HG03520 (cell line): ENCODE data around the gene SLC4A8.
"Not testable (repeated sequence)": the region's sequence is repeated elsewhere in the genome, so short reads cannot be mapped to it uniquely, and the experiment has no call there.

Experiments used
- ATAC-seq: cut with Tn5 transposase; IDR thresholded peaks from one replicate; pipeline ENCODE4 v1.9.1; 2021; ENCODE audit warnings: mild to moderate bottlenecking, moderate library complexity; ENCODE audit not compliant: unreplicated experiment

SLC4A8 gene

DNA sequence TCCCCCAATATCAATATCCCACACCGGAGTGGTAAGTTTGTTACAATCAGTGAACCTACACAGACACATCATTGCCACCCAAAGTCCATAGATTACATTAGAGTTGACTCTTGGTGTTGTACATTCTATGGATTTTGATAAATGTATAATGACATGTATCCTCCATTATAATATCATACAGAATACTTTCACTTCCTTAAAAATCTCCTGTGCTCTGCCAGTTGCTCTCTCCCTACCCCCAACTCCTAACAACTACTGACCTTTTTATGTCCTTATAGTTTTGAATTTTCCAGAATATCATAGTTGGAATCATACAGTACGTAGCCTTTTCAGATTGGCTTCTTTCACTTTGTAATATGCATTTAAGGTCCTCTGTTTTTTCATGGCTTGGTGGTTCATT, 48.4 kb downstream of the SLC4A8 start:
- ATAC-seq: no peak

DNA sequence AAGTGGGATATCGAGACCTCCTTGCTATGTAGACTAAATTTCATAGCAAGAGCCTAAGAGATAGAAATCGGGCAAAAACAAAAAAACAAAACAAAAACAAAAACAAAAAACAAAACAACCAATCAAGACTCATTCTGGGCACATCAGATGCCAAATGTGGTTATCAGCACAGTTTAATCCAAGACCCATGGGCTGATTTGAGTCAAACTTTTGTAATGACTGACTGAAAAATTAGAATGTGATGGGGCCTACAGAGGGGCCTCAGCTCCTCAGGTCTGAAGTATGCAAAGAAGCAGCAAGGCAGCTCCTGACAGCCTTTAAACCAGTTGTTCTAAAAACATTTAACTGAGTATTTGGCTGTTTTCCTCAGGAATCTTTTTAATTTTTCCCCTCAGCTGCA, 49.3 kb downstream of the SLC4A8 start:
- ATAC-seq: no peak

DNA sequence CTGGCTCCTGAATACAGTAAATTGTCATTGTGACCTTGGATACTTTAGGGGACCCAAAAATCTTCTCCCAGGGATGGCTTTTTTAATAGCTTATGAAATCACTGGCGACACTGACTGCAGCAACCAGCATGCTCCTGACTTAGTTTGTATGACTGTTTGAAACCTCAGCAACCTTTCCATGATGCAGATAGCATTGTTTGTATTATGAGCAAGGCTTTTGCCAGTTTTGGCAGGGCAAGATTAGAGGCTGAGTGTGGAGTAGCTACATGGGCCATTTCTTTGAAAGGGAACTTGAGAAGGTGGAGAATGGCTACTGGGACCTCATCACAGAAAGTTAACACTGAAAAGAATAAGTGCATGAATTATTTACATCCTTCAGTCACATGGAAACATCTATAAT, 50.9 kb downstream of the SLC4A8 start:
- ATAC-seq: no peak

DNA sequence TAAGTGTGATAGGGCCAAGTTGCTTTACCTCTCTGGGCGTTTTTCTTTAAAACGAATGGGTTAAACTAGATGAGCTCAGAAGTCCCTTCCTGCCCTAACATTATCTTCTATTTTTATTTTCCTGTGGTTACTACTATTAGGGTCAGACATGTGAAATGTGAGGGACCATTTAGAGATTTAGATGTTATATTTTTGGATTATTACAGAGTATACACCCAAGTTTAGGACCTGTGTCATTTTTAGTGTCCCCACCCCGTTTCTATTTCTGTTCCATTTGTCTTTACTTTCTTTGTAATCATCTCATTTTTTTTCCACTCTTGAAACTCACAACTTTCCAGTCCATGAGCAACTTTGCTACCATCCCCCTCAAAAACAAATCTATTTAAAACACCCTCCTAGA, 56.3 kb downstream of the SLC4A8 start:
- no peak for ATAC-seq

DNA sequence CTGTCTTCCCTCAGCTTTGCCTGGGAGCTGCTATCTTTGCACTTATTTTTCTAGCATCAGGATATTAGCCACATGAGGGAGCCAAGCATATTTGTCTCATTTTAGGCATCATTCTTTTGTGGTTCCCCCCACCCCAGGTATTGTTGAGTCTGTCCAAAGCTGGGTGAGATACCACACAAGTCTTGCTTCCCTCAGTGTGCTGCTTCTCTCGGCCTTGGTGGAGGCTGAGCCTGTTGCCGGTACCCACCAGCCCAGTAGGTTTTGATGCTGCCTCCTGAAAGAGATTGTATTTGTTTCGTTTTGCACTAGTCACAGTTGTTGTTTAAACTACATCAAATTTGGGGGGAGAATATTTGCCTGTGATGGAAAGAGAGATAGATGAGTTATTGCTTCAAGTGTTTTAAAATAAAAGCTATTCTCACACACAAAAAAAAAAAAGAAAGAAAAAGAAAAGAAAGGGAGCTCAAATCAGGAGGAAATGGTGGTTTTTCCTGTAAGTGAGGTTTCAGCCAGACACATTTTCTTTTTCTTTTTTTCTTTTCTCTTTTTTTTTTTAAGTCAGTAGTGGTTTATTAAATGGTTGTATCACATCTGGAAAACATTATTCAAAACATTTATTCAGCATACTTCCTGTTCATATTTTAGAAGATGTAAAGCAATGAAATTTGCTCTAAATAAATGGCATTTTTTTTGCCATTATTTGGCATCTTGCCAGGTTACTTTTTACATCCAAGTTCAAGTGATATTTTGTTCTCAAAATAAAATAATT, 58.5 kb downstream of the SLC4A8 start:
- no peak for ATAC-seq

DNA sequence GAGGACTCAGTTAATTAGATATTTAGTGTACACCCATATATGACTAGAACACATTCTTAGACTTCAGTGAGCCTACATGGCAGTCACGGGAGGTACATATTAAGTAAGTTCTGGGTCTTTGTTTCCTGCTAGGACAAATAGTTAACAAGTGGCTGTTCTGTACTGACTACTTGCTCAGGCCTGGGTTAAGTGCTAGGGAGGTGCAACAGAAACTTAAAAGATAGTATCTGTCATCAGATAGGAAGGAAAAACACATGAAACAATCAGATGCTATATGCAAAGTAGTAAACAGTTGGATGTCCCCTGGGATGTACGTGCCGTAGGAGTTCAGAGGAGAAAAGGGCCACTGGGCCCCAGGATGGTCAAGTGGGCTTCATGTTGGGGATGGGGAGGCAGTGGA, 59.5 kb downstream of the SLC4A8 start:
- ATAC-seq: no peak

DNA sequence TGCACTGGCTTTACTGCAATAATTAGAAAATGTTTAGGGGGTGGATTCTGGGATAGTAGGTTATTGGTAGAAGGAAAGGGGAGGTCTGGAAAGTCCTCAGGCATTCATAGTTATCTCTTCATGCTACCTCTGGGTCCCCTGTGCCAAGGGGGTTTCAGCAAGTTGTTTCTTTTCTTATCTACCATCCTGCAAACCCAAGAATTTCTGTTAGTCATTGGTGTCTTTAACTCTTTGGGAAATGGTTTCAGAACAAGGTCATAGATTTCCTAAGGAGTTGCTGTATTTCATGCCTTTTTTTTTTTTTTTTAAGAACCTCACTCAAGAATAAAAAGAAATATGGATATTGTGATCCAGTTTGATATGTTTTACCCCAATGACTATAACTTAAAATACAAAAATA, 63.6 kb downstream of the SLC4A8 start:
- ATAC-seq: no peak

DNA sequence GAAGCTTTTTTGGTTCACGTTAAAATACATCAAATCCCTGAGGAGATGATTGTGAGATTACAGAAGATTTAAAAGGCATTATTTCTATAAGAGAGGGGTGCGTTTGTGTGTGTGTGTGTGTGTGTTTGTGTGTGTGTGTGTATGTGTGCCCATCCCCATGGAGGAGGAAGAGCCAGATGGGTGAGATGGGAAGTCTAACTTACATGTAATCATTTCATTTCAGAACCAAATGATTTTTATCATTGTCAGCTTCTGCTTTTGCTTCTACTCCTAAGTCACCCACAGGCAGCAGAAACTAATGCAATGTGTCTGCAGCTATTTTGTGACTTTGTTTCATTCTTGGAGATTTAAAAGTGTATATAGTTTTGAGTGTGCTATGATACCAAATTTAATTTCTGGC, 68.7 kb downstream of the SLC4A8 start:
- no peak for ATAC-seq

DNA sequence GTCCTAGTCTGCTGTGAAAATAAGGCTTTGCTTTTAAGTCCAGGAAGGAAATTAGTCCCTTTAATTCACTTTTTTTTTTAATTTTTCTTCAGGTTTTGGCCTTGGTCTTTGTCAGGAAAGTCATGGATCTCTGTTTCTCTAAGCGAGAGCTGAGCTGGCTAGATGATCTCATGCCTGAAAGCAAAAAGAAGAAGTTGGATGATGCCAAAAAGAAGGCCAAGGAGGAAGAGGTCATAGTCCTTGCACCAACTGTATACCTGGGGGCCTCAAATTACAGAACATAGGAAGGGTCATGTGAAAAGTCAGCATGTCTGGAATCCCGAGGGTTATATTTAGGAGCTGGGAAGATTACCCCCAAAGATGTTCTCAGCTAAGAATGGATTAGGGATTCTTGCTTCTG, 72.3 kb downstream of the SLC4A8 start:
- ATAC-seq: no peak

DNA sequence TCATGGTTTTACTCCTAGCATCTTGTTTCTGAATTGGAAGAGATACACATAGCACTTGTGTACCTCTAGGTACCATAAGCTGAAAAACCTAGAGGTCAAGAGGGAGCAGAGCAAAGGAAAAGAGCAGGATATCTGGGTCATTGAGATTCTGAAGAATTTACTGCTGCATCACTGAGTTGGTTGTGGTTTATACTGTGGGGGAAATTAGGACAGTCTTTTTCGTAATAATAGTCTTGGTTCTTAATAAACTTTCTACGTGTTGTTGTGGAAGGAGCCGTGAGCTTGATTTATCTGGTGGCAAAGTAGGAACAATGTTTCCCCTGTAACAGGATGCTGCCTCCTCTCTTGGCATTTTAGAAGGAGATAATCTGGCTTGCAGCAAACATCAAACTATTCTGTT, 80.2 kb downstream of the SLC4A8 start:
- ATAC-seq: no peak

DNA sequence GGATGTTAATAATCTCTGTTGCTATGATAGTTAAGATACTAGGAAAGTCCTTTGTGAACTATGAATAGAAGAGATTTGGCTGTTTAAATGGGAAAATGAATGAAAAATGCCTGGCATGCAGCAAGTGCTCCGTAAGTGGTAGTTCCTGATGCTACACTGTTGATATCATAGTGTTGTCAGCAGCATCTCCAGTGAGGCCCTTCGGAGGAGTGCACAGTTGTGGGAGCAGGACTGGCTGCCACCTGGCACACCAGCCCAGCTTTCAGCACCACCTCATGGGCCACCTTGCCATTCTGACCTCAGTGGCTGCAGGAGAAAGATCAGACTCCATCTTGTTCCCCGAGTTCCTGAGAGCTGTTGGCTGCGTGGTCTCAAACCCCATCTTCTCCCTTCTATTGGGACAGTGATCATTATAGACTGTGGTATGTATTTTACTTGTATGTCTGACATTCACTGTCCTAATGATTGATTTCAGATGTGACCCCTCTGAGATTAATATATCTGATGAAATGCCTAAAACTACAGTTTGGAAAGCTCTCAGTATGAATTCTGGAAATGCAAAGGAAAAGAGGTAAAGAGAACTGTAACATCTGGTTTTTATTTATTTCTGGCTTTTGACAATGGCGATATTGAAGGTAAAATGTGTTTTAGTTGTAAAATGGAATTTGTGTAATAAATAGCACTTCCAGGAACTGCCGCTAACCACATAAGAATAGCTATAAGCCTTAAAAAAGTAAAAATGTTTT, 80.9 kb downstream of the SLC4A8 start:
- ATAC-seq: no peak

DNA sequence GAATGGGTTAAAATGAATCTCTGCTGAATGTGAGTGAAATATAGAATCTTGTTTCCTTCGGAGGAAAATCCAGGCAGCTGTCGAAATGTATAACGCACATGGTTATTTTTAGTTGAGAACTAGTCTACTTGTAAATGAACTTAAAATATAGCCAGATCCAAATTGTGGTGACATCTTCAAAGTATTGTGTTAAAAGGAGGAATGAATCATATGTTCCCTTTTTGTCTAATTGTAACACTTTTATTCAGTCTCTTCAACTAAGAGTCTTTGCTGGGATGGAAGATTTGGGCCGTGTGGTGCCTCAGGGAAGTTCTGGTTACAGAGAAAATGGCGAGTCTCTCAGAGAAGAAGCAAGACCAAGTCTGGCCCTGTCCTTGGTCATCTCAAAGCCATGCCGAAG, 82.5 kb downstream of the SLC4A8 start:
- no peak for ATAC-seq

DNA sequence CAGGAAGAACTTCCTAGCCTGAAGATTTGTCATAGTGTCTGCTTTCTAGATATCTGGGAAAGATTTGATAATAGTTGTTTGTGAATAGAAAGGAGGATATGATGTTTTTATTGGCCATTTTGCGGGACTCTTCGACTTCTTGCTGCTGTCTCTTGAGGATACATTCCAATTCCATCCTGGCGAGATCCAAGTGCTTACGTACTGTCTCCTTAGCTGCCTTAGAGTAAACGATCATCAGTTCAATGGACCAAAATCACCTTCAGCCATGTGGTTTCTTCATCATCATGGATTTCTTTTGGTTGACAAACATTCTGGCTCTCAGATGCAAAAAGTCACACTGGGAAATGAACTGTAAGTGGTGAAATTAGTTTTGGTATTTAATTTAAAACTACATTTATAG, 83.7 kb downstream of the SLC4A8 start:
- ATAC-seq: no peak

DNA sequence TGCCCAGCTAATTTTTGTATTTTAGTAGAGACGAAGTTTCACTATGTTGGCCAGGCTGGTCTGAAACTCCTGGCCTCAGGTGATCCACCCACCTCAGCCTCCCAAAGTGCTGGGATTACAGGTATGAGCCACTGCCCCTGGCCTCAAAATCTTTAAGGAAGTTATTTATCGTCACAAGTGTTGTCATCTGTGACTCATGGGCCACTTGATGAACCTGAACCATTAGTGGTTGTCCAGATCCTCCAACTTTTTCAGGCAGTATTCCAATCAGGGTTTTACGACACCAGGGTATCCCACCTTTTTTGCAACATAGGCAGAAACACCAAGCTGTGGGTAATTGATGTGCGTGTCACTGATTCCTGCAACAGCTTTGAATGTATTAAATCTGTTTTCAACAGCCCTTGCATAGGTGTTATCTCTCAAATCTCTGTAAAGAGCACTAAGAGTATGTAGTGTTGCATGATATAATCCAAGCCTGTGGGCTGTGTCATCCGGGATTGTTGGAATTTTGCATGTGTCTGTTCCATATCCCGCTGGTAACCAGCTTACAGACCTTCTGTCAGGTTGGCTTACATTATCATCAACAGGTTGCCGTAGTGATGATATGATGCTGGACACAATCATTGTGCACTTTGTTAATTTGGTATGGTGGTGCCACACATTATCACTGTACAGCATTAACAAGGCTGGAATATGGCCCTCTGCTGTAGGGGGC, 87.1 kb downstream of the SLC4A8 start:
- ATAC-seq: no peak

DNA sequence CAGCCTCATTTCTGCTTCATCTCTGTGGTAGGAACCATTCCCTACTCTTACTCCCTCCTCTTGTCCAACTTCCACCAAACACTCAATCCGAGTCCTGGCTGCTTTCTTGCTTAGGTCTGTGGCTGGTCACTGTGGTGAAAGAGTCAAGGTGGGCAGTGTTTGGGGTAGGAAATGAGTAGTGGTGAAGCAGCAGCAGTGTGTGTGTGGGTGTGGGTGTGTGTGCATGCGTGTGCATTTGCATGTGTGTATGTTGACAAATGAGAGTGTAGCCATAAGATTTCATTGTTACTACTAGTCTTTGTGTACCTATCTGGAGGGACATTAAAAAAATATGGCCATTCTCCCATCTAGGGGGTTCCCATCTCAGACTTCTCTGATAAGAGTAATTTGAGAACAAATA, 87.8 kb downstream of the SLC4A8 start:
- ATAC-seq: no peak

DNA sequence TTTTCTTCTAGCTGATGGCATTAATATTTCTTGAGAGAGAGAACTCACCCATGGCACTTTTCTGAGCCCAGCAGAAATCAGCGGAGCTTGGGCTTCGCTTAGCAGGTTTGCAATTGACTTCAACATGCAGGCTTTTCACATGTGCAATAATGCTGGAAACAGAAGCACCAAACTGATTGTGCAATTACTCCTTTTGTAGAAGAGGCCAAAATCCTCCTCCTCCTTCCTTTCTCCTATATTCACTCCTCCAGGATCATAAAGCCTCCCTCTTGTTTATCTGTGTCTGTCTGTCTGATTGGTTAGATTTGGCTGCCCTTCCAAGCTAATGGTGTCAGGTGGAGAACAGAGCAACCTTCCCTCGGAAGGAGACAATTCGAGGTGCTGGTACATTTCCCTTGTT, 90.4 kb downstream of the SLC4A8 start:
- not testable (repeated sequence) for ATAC-seq

DNA sequence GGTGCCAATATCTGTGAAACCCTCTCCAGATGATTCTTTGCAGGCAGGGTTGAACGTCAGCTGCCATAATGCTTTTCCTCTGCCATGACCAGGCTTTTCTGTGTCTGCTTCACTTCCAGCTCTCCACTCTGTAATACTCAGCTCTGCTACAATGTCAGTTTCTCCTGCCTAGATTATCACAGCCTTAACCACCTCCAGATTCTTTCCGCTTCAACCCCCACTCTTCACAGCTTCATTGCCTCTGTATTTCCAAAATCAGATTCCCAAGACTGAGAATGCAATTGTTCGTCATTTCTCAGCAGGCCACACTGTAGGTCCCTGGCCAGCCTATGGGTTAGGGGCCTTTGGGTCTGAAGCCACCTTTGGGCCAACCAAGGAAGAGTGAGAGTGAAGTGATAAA, 92.7 kb downstream of the SLC4A8 start:
- ATAC-seq: no peak

DNA sequence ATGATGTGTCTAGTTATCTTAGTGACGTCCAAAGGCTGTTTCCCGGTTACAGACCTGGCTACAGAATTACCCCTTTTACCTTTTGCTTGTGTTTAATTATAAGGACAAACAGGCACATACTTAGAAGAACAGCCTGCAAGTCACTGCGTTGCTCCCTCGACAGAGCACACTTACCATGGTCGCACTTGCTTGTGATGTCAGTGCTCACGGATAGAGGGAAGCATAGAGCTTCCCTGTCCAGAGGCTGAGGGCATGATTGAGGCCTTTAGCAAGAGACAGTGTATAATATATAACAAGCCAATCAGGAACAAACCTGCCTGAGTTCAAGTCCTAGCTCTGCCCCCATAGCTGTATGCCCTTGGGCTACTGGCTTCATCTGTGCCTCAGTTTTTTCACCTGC, 93.2 kb downstream of the SLC4A8 start:
- ATAC-seq: no peak

DNA sequence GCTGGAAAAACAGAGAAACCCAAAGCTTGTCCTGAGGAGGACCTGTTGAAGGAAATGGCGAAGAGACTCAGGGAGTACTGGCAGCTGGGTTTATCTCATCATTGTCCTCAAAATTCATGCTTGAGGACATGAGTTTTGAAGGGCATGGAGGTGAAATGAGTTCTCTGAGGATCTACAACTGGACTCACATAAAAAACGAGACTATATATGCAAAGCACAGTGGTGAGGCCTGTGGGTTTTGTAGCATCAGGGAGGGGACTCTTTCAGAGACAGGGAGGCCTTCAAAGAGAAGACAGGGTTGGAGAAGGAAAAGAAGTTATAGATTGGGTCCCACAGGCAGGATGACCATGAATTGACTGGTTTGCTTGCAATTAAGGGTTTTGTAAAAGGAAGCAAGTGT, 95.1 kb downstream of the SLC4A8 start:
- no peak for ATAC-seq

DNA sequence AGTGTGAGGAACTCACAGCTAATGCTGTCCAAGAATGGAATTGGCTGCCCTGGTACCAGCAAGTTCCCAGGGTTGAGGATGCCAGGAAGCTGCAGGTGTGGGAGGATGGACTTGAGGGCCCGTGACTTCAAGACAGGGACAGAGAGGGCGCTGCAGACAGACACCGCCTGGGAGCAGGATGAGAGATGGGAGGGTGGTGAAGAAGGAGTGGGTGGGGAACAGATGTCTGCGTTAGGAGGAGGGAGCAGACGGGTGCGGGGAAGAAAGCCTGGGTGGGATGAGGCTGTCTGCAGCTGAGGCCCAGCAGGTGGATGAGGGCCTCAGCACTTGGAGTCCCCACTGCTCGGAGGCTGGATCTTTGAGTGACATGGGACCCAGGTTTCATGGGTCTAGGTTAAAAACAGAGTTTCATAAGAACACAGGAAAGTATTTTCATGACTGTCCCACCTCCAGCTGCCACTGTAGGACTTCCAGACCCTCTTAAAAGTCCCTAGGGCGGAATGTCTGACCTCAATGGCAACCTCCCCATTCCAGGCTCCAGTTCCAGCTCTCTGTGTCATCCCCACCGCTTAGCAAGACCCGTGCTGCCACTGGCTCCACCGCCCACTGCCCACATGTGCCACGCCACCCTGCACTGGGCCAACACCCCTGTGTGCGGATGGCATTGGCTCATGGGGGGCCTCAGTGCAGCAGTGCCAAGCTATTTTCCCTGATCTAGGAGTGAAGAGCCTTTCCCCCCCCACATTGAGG, 96.1 kb downstream of the SLC4A8 start:
- no peak for ATAC-seq

DNA sequence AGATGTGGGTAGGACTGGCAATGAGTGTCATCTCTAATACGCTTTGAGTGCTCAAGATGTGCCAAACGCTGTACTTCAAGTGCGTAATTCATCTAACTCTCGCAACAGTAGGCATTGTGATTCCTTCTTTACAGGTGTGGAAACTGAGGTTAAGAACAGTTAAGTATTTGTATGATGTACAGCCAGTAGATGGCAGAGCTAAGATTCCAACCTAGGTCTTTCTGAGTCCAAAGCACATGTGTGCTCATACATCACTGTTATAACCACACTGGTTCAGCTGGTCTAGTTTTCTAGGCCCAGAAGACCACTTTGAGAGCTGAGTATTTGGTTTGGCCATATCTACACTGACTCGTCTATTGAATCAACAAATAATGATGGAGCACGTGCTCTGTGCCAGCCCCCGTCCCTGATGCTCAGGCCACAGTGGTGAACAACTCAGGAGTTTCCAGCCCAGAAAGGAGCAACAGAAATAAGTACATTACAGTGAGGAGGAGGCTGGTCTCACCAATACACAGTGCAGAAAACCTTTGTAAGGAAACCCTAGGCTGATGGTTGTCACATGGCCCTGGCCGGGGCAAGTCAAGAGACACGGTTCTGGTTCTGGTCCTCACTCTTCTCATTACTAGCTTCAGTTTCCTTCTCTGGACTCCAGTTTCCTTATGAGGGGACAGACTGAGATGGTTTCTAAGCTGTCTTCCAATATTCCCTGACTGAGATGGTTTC, 97.1 kb downstream of the SLC4A8 start:
- no peak for ATAC-seq
